Head of caudate nucleus (tissue), 42 donors: ENCODE measurements around the gene FBXO4.
"Not testable (repeated sequence)": the region's sequence is repeated elsewhere in the genome, so short reads cannot be mapped to it uniquely, and the experiment has no call there.

ENCODE experiments used
- DNase-seq, 42 donors: peaks; one replicate each; pipeline versions ENCODE4 v3.0.0 to v3.0.0-alpha.2; 2020 to 2021; ENCODE audit warnings: mixed read lengths in 7 of 42
- intact Hi-C: fragments of 100-400 bp; cut with DNase I; formaldehyde crosslinking; loops from one replicate; pipeline ENCODE4 v1.15.0; 2022

Gene FBXO4

DNA sequence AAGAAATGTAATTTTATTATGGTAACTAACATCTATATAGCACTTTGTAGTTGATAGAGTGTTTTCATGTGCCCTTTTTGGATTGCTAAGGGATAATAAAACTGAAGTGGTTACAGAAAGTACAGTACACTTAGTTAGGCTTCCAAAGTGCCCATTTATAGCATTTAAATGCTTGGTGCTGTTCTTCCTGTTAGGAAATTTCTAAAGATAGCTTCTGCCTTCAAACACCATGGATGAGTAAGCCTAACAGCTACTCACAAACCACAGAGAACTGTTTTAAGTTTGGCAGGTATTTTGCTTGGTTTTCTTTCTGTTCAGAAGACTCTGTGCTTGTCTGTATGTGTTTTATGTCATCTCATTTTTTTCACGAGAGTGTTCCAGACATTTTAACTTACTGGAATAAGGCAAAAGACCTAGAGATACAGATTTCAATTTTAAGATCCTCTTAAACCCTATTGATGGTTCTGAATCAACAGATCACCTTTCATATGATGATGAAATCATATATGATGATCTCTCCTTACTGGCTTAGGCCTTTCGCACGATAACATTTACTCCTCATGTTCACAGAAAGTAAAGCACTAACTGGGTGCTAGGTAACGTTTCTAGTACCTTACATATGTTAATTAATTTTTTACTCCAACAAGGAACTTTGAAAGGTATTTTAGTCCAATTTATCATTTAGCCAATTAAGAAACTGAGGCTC is 16.6 kb upstream of the FBXO4 start:
- intact Hi-C loops, result no loop called here
- no peak for DNase-seq

GRCh38 chr5:41918105-41918504 is 7.0 kb upstream of the FBXO4 start:
- intact Hi-C loops, result no loop called here
- DNase-seq, result no peak

- intact Hi-C loops, result no loop called here
- DNase-seq, result no peak
These were observed 3.9 kb upstream of the FBXO4 start for GRCh38 chr5:41921166-41921565.

DNA sequence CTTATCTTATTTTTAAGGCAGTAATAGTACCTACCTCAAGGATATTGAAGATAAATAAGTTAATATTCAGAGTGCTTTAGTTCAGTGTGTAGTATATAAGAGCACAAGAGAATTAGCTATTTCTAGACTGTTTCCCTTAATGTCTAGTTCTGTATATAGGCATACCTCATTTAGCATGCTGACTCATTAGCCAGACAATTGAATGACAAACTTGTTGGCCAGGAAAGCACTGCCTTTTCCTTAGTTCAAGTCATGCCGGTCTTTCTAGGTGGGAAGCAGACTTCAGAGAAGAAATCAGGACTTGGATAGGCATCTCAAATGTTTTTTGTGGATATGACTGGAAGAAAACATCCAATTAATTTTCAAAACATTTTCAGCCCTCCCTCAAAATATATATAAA is 3.2 kb upstream of the FBXO4 start:
- DNase-seq, result no peak
- intact Hi-C loops, result no loop called here

DNA sequence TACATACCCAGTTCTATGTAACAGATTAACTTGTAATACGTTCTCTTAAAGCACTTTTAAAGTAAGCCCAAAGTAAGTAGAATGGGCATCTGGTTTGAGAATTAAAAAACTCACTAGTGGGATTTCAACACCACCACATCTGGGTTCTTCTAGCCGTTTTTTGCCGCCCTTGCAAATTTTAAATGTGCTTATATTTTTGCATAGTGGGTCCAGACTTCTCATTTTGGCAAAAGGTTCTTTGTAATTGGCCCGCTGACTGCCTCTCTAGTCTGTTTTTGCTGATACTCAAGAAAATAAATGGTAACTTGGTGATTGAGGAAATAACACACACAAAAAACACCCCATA is 582 bp upstream of the FBXO4 start:
- no peak for DNase-seq
- intact Hi-C loops, result no loop called here

DNA sequence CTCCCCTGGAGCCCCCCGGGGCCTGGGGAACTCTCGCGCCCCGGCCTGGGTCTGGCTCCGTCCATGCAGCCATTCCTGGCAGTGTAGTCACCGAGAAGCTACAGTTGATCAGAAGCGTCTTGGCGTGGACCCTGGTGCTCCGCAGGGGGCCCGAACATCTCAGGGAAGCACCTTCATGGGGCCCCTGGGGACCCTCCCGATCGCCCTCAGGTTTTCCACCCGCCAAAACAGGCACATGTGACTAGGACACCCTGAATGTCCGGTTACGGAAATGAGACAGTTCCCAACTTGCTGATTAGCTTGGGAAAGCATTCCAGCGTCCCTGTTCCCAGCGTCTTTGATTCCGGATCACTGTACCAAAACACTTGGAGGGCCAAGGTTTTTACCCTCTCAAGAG is 472 bp downstream of the FBXO4 start:
- DNase-seq, result peak in 37 of 42 donors; percentile 4 to 65 (median 22)
- intact Hi-C loops, result no loop called here

GRCh38 chr5:41927604-41928003 is 2.5 kb downstream of the FBXO4 start:
- intact Hi-C loops, result no loop called here
- DNase-seq, result no peak

DNA sequence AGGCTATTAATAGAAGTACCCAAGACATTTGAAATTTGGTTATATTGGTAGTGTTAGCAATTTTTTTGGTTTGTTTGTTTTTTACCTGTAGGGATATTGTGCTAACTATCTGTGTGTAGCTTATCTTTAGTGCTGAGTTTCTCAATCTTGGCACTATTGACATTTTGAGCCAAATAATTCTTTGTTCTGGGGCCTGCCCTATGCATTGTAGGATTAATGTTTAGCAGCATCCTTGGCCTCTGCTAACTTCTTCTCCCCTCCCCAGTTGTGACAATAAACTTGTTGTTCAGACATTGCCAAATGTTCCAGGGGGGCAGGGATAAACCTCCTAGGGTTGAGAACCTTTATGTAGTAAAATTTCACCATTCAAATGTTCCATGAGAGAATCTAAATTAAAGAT is 4.0 kb downstream of the FBXO4 start:
- intact Hi-C loops, result no loop called here
- DNase-seq, result no peak

- no peak for DNase-seq
- intact Hi-C loops, result no loop called here
These were observed 7.7 kb downstream of the FBXO4 start for GRCh38 chr5:41932770-41933169.

- no peak for DNase-seq
- intact Hi-C loops, result no loop called here
These were observed 10.5 kb downstream of the FBXO4 start for GRCh38 chr5:41935544-41935943.

DNA sequence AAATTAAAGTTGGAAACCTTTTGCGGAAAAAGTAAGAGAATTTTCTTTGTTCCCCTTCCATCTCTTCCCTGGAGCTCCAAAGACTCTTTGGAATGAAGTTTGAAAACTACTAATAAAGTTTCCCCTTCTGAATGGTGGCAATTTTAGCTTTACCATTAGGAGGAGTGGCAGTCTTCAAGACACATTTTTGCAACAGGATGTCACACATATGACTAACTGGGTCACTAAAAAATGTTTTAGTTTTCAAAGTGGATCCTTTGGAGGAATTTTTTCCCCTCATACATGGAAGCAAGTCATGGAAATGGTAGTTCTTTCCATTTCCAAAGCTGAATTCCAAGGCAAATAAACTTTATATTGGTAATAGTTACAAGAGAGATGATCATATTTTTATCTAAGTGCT is 15.6 kb downstream of the FBXO4 start:
- intact Hi-C loops, result no loop called here
- DNase-seq, result no peak

GRCh38 chr5:41945332-41945955 is 20.4 kb downstream of the FBXO4 start:
- DNase-seq, intact Hi-C loops: not testable (repeated sequence)

DNA sequence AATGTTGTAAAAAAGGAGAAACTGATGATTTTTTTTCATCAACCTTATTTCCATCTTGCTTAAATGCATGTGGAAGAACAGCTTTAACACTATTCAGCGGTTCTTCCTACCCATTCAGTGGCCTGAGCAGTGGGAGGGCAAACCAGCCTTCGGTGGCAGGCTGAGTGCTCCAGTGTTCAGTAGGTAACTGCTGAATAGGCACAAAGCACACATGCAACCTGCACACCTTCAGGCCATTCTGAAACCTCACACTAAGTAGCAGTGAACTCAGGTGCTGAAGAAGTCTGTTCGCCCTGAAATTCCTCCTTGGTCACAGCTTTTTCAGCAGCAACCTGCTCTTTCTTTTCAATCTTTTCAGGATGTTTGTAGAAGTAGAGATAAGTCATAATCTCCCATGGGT is 26.1 kb downstream of the FBXO4 start:
- no peak for DNase-seq
- intact Hi-C loops, result no loop called here

DNA sequence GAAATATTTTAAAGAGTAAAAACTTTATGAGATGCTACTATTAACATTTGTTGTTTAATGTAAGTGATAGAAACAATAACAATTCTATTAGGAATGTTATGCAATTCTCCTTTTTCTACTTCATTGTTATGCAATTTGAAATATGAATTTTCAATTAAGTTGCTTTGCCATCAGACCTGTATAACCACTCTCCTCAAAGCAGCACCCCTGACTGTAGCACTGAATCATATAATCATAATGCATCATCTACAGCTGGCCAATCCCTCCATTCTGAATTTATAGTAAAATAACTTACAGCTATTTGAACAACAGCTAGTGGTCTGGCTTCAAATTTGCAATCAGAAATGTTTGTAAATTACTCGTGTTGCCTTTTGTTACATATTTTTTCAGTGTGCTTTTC is 29.2 kb downstream of the FBXO4 start:
- DNase-seq, result no peak
- intact Hi-C loops, result no loop called here

DNA sequence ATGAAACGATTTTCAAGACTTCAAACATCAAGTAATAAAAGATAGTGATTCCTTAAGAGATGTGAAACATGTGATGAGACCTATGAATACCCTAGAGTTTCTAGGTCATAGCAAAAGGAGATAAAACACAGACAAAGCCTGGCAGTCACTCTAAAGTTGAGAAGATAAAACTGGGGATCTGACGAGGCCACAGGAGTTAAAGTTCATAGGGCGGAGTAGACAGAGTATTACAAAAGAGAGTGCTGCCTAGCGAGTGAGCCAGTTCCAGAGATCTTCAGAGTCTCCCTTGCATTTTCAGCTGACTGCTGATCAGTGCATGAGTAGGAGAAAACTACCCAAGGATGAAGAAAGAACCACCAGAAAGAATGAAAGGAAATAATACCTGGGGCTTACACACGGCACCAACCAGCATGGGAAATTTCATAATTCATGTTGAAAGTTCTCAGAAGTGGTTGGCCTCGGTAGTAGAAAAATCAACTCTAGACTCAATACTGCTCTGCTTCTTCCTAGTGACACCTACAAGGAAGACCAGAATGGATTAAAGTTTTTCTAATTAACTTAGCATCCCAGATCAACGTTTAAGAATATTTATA is 30.4 kb downstream of the FBXO4 start:
- intact Hi-C loops, result no loop called here
- DNase-seq, result no peak

DNA sequence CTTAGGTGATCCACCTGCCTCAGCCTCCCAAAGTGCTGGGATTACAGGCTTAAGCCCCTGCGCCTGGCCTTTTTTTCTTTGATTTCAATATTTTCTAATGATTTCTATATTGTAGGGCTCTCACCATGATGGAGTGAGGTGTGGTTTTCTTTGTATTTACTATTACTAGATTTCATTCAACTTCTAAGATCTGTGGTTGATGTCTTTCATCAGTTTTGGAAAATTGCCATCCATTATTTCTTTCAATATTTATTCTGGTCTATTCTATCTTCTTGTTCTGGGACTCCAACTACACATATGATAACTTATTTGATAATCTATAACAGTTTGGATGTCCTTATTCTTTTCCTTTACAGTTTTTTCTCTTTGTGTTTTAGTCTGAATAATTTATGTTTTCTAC is 31.9 kb downstream of the FBXO4 start:
- intact Hi-C loops, result no loop called here
- DNase-seq, result no peak

DNA sequence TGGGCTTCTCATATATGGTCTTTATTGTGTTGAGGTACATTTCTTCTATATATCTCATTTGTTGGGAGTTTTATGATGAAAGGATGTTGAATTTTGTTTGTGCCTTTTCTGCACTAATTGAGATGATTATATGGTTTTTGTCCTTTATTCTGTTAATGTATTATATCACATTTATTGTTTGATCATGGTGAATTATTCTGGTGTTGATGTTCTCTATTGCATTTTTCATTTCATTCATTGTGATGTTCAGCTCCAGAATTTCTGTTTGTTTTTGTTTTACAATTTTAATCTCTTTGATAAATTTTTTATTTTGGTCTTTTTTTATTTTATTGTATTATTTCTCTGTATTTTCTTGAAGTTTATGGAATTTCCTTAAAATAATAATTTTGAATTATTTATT is 35.4 kb downstream of the FBXO4 start:
- intact Hi-C loops, result no loop called here
- no peak for DNase-seq

GRCh38 chr5:41961736-41962135 is 36.7 kb downstream of the FBXO4 start:
- intact Hi-C loops, result no loop called here
- no peak for DNase-seq

GRCh38 chr5:41962491-41962890 is 37.4 kb downstream of the FBXO4 start:
- intact Hi-C loops, result no loop called here
- DNase-seq, result no peak

GRCh38 chr5:41966401-41967105 is 41.5 kb downstream of the FBXO4 start:
- intact Hi-C loops, result no loop called here
- DNase-seq, result no peak
